ENCODE data around the gene RGS4. TPM values are rescaled to one million over a fixed set of nuclear protein-coding genes. Genes with fewer than 3 reads are reported as not detected.

Gene RGS4
- total RNA-seq, 1 experiment from 2014 or later = not detected

- Histone ChIP-seq H2BK120ac (ENCODE audit: low read depth, low read length, poor library complexity, severe bottlenecking) (no peak overlapping the region), H3K27me3 (ENCODE audit: insufficient read depth, low read length) (no peaks in the 10 kb centered on the region), H3T11ph (ENCODE audit: low read length) (no peak overlapping the region), H3K9ac (ENCODE audit: extremely low read depth, insufficient read length, low read length) (no peak overlapping the region), H4K20me1 (ENCODE audit: control insufficient read depth, insufficient read depth, insufficient read length) (no peaks in the 10 kb centered on the region), H3K56ac (ENCODE audit: insufficient read length, low read depth, low read length) (no peak overlapping the region), H3K23ac (ENCODE audit: insufficient read length, low read depth, low read length) (no peak overlapping the region), H3K4ac (ENCODE audit: low read depth, low read length) (no peak overlapping the region), H3K4me2 (ENCODE audit: insufficient read depth, insufficient read length, low read length) (no peak overlapping the region), H3K27ac (ENCODE audit: insufficient read length, low read depth, low read length) (no peak overlapping the region), H2AK5ac (ENCODE audit: insufficient read length, low read length) (no peak overlapping the region), H4K91ac (ENCODE audit: insufficient read length, low read depth, low read length) (no peak overlapping the region), H3K4me1 (ENCODE audit: insufficient read depth, low read length) (no peaks in the 10 kb centered on the region; the same call in 1 of the 2 replicates), H2BK12ac (ENCODE audit: insufficient read length, low read depth, low read length) (no peak overlapping the region), H4K5ac (ENCODE audit: insufficient read length, low read depth, low read length) (no peak overlapping the region), H3K18ac (ENCODE audit: insufficient read length, low read depth, low read length) (no peak overlapping the region), H3K79me2 (ENCODE audit: insufficient read depth, low read length) (no peaks in the 10 kb centered on the region), H2BK5ac (ENCODE audit: insufficient read length, low read length) (no peak overlapping the region), H3K23me2 (ENCODE audit: insufficient read length, low read depth, low read length, poor library complexity, severe bottlenecking) (no peaks in the 10 kb centered on the region), H4K8ac (replicated peaks; ENCODE audit: insufficient read length, low read depth, low read length) (no peak overlapping the region), H3K9me3 (ENCODE audit: control insufficient read depth, low read depth, low read length) (no peaks in the 10 kb centered on the region), H2AFZ (ENCODE audit: low read length) (no peak overlapping the region), H3K14ac (ENCODE audit: insufficient read depth, low read length) (no peak overlapping the region), H3K79me1 (ENCODE audit: insufficient read depth, low read depth, low read length, poor library complexity, severe bottlenecking) (no peaks in the 10 kb centered on the region), H2BK20ac (ENCODE audit: low read depth, low read length, poor library complexity, severe bottlenecking) (no peak overlapping the region), H2BK15ac (ENCODE audit: low read depth, low read length) (no peak overlapping the region)
- no peaks in the 10 kb centered on the region for H3K36me3 Mint-ChIP-seq (ENCODE audit: insufficient read depth in 1 of 3, low read depth in 3 of 3)
- peaks cover 0 to 4% of the 10 kb centered on the region in 2 experiments; a peak in 2 of 5 replicates for H3K9me3 Mint-ChIP-seq
- WGBS (ENCODE audit: extremely low coverage, insufficient read length, low lambda C conversion rate) = no CpG with 5 or more reads among the region's 1 CpG
- no peak for DNase-seq
- no peak overlapping the region for H3K4me3 Mint-ChIP-seq
- peaks cover 4 to 5% of the 10 kb centered on the region in 2 experiments; a peak in 2 of 4 replicates for H3K4me1 Mint-ChIP-seq
- no peak overlapping the region for H3K27ac Mint-ChIP-seq
- no peaks in the 10 kb centered on the region; the same call in 1 of the 2 replicates for H3K27me3 Mint-ChIP-seq (ENCODE audit: low read depth)
- TF ChIP-seq, protein P1, sequence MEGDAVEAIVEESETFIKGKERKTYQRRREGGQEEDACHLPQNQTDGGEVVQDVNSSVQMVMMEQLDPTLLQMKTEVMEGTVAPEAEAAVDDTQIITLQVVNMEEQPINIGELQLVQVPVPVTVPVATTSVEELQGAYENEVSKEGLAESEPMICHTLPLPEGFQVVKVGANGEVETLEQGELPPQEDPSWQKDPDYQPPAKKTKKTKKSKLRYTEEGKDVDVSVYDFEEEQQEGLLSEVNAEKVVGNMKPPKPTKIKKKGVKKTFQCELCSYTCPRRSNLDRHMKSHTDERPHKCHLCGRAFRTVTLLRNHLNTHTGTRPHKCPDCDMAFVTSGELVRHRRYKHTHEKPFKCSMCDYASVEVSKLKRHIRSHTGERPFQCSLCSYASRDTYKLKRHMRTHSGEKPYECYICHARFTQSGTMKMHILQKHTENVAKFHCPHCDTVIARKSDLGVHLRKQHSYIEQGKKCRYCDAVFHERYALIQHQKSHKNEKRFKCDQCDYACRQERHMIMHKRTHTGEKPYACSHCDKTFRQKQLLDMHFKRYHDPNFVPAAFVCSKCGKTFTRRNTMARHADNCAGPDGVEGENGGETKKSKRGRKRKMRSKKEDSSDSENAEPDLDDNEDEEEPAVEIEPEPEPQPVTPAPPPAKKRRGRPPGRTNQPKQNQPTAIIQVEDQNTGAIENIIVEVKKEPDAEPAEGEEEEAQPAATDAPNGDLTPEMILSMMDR (conservative IDR thresholded peaks at IDR 0.05) = no peak
Measured at GRCh38 chr1:163084330-163084729, 15.2 kb downstream of the RGS4 start.
